Large intestine (tissue), 3 donors: Measurements from ENCODE around the gene GOSR2. TPM values are rescaled to one million over a fixed set of nuclear protein-coding genes. Genes with fewer than 3 reads are reported as not detected.

ENCODE experiments used
- DNase-seq, 2 donors: peaks; one replicate each; pipeline versions ENCODE4 v3.0.0 to v3.0.0-alpha.2; 2013
- H3K27ac ChIP-seq: one replicate; pipeline ENCODE4 v1.5.1; 2013; ENCODE audit warnings: low read length
- H3K27me3 ChIP-seq: 2 replicates; pipeline ENCODE4 v1.6.1; 2013; ENCODE audit warnings: low read length; ENCODE audit not compliant: control insufficient read depth, insufficient read depth
- H3K36me3 ChIP-seq: 2 replicates; pipeline ENCODE4 v1.6.1; 2013; ENCODE audit warnings: low read length; ENCODE audit not compliant: control insufficient read depth, insufficient read depth
- H3K4me1 ChIP-seq: one replicate; pipeline ENCODE4 v1.6.1; 2013; ENCODE audit warnings: low read length; ENCODE audit not compliant: control insufficient read depth, insufficient read depth
- H3K4me3 ChIP-seq: one replicate; pipeline ENCODE4 v1.5.1; 2013; ENCODE audit warnings: low read length
- H3K9me3 ChIP-seq: one replicate; pipeline ENCODE4 v1.6.1; 2013; ENCODE audit warnings: mild to moderate bottlenecking, low read depth, low read length, moderate library complexity; ENCODE audit not compliant: control insufficient read depth
- WGBS: methylation state at CpG from one replicate; pipeline ENCODE4 v1.1.5; 2013; ENCODE audit warnings: low lambda C conversion rate; ENCODE audit not compliant: insufficient coverage; 5-methylcytosine and 5-hydroxymethylcytosine counted together
- polyA plus RNA-seq: library from polyadenylated mRNA; unstranded; fragments of 120-200 nt; gene quantifications from one replicate; pipeline ENCODE4 v1.2.1, GENCODE V29; 2013

The GOSR2 gene
- polyA plus RNA-seq, 1 donor: 103 TPM

DNA sequence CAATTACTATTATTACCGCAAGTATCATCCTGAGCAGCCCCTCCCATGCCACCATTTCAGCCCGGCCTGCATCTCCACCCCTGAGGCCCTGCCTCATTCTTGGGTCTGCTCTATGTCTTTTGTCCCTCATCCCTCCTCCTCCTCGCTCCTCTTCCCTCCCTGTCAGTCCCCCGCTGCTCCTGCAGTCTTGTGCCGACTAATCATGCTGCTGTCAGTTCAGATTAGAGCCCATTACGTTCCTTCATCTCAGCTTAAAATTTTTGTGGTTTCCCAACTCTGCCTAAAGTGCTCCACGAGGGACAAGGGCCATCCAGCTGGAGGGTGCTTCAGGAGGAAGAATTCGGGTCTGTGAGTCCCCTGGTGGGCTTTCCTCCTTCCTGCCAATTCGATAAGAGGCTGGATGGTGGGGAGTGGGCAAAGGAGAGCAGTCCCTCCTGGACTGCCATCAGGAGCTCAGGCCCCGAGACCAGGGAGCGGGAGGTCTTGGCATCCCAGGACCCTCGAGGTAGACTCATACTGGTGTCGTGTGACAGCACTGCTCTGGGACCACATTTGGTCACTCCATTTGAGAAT lies 32.9 kb upstream of the GOSR2 start:
- DNase-seq: no peak
- H3K4me1 ChIP-seq: no peaks in the 10 kb centered on the region
- H3K9me3 ChIP-seq: no peaks in the 10 kb centered on the region
- 60% methylated on average over 1 of the region's 13 CpGs for WGBS
- no peak overlapping the region for H3K4me3 ChIP-seq
- H3K27me3 ChIP-seq: peaks cover 21% of the 10 kb centered on the region
- no peak overlapping the region for H3K27ac ChIP-seq
- H3K36me3 ChIP-seq: no peaks in the 10 kb centered on the region

DNA sequence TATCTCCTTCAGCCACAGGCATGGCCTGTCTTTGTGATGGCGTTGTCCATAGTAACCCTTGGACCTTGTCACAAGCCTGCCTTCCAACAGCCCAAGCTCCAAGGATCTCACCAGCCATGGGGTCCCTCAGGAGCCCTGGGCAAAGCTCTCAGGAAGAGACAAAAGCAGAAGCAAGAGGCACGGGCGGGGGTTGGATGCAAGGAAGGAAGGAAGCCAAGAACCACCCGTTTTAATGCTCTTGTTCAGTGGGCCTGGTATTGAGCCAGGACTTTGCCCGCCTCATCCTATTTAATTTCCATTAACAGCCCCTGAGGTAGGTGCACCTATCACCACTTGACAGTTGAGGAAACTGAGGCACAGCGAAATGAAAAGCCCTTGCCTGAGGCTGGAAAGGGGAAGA lies 32.3 kb upstream of the GOSR2 start:
- H3K4me3 ChIP-seq: no peak overlapping the region
- H3K27ac ChIP-seq: no peak overlapping the region
- no peaks in the 10 kb centered on the region for H3K4me1 ChIP-seq
- no peaks in the 10 kb centered on the region for H3K36me3 ChIP-seq
- whole genome bisulfite sequencing: no CpG with 5 or more reads among the region's 6 CpGs
- no peak for DNase-seq
- no peaks in the 10 kb centered on the region for H3K9me3 ChIP-seq
- peaks cover 27% of the 10 kb centered on the region for H3K27me3 ChIP-seq

DNA sequence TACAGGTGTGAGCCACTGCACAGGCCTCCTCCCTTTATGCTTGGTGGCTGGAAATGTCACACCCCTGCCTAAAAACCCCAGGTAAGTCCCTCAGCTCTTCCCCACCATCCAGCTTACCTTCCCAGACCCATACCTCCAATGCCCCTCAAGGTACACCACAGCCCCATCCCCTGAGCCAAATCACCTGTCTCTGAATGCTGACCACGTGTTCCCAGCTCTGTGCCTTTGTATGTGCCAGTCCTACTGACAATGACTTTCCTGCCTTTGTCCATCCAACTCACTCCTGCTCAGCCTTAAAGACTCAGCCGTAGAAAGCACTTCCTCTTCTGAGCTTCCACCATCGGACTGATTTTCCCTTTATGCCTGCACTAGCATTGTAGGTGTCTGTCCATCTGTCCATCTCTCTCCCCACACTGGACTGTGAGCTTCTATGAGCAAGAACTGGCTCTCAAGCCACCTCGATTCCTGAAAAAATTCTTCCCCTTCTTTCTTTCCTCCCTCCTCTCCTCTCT lies 30.7 kb upstream of the GOSR2 start:
- Histone ChIP-seq H3K36me3 (no peaks in the 10 kb centered on the region), H3K4me3 (no peak overlapping the region), H3K27ac (no peak overlapping the region), H3K4me1 (no peaks in the 10 kb centered on the region), H3K9me3 (no peaks in the 10 kb centered on the region), H3K27me3 (peaks cover 32% of the 10 kb centered on the region)
- no peak for DNase-seq
- 100% methylated on average over 1 of the region's 4 CpGs for WGBS

DNA sequence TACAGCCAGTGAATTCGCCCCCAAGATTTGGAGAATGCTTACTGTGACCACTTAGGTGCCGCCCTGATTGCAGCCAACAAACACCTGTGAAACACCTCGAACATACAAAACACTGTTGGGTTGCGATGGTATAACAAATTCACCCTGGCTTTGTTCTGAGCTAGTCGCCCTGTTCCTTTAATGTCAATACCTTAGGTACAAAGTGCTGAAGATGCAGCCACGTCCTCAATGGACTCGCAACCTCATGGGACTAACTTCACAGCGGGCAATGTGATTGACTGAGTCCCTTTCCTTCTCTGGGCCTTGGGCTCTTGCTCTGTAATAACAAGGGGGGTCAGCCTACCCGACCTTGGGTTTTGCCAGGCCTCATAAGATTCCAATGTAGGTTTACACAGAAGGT lies 28.9 kb upstream of the GOSR2 start:
- peaks cover 33% of the 10 kb centered on the region for H3K27me3 ChIP-seq
- H3K4me1 ChIP-seq: no peaks in the 10 kb centered on the region
- peak in 1 of 2 donors; percentile 39 for DNase-seq
- no CpG with 5 or more reads among the region's 9 CpGs for WGBS
- no peaks in the 10 kb centered on the region for H3K9me3 ChIP-seq
- no peak overlapping the region for H3K4me3 ChIP-seq
- no peaks in the 10 kb centered on the region for H3K36me3 ChIP-seq
- no peak overlapping the region for H3K27ac ChIP-seq

DNA sequence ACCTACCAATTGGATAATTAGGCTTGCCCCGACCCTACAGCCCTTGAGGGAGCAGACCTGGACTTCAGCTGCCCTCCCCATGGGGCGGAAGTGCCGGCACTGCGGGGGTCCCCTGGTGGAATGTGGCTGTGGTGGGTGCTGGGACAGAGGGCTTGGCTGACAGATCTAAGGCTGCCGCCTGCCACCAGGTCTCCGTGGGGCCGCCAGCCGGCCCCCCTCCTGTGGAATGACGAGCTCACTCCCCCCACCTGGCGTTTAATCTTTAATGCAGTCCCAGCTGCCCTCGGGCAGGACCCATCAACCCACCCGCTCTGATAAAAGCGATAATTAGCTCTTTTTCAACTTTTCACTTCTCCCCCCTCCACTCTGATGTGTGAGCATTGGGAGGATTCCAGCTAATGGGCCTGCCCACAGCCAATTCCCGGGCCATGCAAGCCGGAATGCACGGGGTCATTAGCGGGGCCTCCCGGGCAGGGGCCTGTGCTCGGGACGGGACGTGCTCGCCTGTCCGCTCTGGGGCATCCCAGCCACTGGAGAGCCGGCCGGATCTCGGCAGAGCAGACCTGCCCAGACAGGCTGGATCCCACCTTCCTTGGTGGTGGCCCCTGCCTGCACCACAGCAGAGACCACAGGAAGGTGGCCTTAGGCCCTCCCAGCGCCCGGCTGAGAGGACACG lies 28.3 kb upstream of the GOSR2 start:
- no peaks in the 10 kb centered on the region for H3K36me3 ChIP-seq
- no peak overlapping the region for H3K4me3 ChIP-seq
- no peaks in the 10 kb centered on the region for H3K4me1 ChIP-seq
- H3K27me3 ChIP-seq: peaks cover 33% of the 10 kb centered on the region
- WGBS: no CpG with 5 or more reads among the region's 29 CpGs
- H3K27ac ChIP-seq: no peak overlapping the region
- no peaks in the 10 kb centered on the region for H3K9me3 ChIP-seq
- DNase-seq: no peak

DNA sequence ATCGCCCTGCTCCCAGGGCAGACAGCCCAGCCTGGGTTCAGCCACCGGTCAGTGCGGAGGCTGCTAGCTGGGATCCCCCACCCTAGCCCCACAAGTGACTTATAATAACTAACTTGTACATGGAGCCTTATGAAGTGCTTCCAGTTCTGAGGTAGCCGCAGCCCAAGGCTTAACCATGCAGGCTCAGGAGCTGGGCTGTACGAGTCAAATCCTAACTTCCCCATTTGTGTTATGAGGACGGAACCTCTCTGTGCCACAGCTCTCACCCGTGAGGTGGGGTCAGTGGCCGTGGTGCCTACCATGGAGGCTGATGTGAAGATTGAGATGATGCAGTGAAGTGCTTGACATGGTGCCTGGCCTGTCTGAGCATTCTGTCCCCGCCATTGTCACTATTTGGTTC lies 27.8 kb upstream of the GOSR2 start:
- Histone ChIP-seq H3K36me3 (no peaks in the 10 kb centered on the region), H3K4me3 (no peak overlapping the region), H3K9me3 (no peaks in the 10 kb centered on the region), H3K4me1 (no peaks in the 10 kb centered on the region), H3K27me3 (peaks cover 33% of the 10 kb centered on the region), H3K27ac (no peak overlapping the region)
- DNase-seq: no peak
- WGBS: no CpG with 5 or more reads among the region's 9 CpGs

DNA sequence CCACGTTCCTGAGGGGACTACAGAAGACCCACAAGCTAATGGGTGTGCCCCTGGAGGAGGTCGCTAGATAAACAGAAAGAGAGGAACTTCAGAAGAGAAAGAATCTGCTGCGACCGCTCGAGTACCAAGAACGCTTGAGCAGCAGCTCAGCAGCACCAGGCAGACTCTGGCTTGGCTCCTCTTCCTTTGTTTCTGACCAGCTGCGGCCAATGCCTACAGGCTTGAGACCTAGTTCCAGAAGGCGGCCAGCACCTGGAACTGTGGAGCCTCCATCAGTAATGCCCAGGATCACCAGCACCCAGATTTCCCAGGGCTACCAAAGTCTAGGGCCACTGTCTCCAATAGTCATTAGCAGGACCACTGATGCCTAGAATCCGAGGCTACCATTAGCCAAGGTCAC lies 26.0 kb upstream of the GOSR2 start:
- WGBS: no CpG with 5 or more reads among the region's 9 CpGs
- Histone ChIP-seq H3K9me3 (no peaks in the 10 kb centered on the region), H3K36me3 (no peaks in the 10 kb centered on the region), H3K27ac (no peak overlapping the region), H3K4me1 (no peaks in the 10 kb centered on the region), H3K4me3 (no peak overlapping the region), H3K27me3 (peaks cover 33% of the 10 kb centered on the region)
- DNase-seq: no peak

DNA sequence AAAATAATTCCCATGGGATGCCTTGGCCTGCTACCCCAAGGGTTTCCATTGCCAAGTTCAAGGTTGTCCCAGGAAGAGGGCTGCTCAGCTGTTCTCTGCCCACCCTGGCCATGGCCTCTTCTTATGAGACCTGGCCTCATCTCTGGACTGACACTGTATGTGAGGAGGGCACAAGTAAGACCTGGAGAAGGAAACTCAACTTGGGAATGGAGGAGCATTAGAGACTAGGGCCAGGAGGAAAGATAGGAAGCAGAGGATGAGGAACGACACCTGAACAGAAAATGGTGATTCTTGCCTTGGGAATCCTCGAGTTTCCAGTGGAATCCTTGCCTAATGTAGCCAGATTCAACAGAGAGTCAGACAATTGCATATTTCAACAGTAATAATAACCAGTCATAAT lies 24.6 kb upstream of the GOSR2 start:
- Histone ChIP-seq H3K4me3 (no peak overlapping the region), H3K36me3 (no peaks in the 10 kb centered on the region), H3K4me1 (no peaks in the 10 kb centered on the region), H3K9me3 (no peaks in the 10 kb centered on the region), H3K27me3 (peaks cover 28% of the 10 kb centered on the region), H3K27ac (no peak overlapping the region)
- DNase-seq: no peak
- no CpG with 5 or more reads among the region's 2 CpGs for WGBS

DNA sequence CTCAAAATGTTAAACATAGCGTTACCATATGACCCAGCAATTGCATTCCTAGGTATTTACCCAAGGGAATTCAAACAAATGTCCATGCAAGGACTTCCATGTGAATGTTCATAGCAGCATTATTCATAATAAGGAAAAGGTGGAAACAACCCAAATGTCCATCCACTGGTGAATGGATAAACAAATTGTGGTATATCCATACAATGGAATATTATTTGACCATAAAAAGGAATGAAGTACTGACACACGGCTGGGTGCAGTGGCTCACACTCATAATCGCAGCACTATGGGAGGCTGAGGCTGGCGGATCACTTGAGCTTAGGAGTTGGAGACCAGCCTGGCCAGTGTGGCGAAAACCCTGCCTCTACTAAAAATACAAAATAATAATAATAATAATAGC lies 24.1 kb upstream of the GOSR2 start:
- no CpG with 5 or more reads among the region's 5 CpGs for WGBS
- Histone ChIP-seq H3K27me3 (peaks cover 24% of the 10 kb centered on the region), H3K4me1 (no peaks in the 10 kb centered on the region), H3K27ac (no peak overlapping the region), H3K36me3 (no peaks in the 10 kb centered on the region), H3K9me3 (no peaks in the 10 kb centered on the region), H3K4me3 (no peak overlapping the region)
- no peak for DNase-seq

DNA sequence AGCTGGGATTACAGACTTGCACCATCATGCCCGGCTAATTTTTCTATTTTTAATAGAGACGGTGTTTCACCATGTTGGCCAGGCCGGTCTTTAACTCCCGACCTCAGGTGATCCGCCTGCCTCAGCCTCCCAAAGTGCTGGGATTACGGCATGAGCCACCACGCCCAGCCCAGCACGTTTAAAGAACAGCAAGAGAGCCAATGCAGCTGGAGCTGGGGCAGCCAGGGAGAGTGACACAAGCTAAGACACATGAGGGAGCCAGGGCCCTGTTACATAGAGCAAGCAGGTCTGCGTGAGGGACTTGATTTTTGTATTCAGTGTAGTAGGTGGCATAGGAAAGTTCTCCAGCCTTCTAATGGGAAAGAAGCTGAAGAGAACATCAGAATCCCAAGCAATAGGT lies 21.7 kb upstream of the GOSR2 start:
- Histone ChIP-seq H3K4me3 (no peak overlapping the region), H3K27me3 (peaks cover 6% of the 10 kb centered on the region), H3K36me3 (no peaks in the 10 kb centered on the region), H3K4me1 (no peaks in the 10 kb centered on the region), H3K9me3 (no peaks in the 10 kb centered on the region), H3K27ac (no peak overlapping the region)
- no peak for DNase-seq
- WGBS: no CpG with 5 or more reads among the region's 9 CpGs
